ENCODE measurements around the gene HHEX. TPM values are rescaled to one million over a fixed set of nuclear protein-coding genes. Genes with fewer than 3 reads are reported as not detected.
A peak's percentile ranks its signal among the peaks of the same experiment; 100 is the strongest.

The HHEX gene
- total RNA-seq, 4 donors from 2014 or later = 2.8 to 10.6 (median 5.9) TPM

DNA sequence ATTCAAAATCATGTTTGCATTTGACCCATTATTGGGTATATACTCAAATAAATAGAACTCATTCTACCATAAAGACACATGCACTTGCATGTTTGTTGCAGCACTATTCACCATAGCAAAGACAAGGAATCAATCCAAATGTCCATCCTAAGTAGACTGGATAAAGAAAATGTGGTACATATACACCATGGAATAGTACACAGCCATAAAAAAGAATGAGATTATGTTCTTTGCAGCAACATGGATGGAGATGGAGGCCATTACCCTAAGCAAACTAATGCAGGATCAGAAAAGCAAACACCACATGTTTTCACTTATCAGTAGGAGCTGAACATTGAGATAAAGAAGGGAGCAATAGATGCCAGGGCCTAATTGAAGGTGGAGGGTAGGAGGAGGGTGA, 12.0 kb upstream of the HHEX start:
- Histone ChIP-seq H3K4me3 (no peak overlapping the region), H3K27ac (no peak overlapping the region), H3K27me3 (no peaks in the 10 kb centered on the region), H3K36me3 (no peaks in the 10 kb centered on the region), H3K4me1 (no peaks in the 10 kb centered on the region), H3K9me3 (no peaks in the 10 kb centered on the region)
- TF ChIP-seq, protein P1, sequence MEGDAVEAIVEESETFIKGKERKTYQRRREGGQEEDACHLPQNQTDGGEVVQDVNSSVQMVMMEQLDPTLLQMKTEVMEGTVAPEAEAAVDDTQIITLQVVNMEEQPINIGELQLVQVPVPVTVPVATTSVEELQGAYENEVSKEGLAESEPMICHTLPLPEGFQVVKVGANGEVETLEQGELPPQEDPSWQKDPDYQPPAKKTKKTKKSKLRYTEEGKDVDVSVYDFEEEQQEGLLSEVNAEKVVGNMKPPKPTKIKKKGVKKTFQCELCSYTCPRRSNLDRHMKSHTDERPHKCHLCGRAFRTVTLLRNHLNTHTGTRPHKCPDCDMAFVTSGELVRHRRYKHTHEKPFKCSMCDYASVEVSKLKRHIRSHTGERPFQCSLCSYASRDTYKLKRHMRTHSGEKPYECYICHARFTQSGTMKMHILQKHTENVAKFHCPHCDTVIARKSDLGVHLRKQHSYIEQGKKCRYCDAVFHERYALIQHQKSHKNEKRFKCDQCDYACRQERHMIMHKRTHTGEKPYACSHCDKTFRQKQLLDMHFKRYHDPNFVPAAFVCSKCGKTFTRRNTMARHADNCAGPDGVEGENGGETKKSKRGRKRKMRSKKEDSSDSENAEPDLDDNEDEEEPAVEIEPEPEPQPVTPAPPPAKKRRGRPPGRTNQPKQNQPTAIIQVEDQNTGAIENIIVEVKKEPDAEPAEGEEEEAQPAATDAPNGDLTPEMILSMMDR (IDR thresholded peaks at IDR 0.05) = no peak
- TF ChIP-seq EP300 (IDR thresholded peaks at IDR 0.05) (no peak), POLR2AphosphoS5 (IDR thresholded peaks at IDR 0.05) (no peak), POLR2A (IDR thresholded peaks at IDR 0.05) (no peak)
- ATAC-seq = no peak

DNA sequence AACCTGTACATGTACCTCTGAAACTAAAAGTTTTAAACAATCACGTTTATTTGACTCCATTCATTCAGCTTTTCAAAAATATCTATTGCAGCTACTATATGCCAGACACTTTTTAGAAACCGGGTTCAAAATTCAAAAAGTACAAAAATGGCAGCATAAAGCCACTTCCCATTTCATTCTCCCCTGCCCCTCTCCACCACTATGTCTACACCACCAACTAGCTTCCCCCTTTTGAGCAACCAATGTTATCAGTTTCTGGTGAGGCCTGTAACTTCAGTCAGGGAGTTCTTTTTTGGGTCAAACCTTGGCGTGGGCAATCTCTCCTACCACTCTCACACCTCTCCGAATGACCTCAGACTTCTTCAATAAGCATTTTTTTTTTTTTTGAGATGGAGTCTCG, 11.5 kb upstream of the HHEX start:
- Histone ChIP-seq H3K9me3 (no peaks in the 10 kb centered on the region), H3K4me3 (no peak overlapping the region), H3K36me3 (no peaks in the 10 kb centered on the region), H3K27me3 (no peaks in the 10 kb centered on the region), H3K4me1 (no peaks in the 10 kb centered on the region), H3K27ac (no peak overlapping the region)
- ATAC-seq = no peak
- TF ChIP-seq POLR2A (IDR thresholded peaks at IDR 0.05) = no peak
- TF ChIP-seq POLR2AphosphoS5 (IDR thresholded peaks at IDR 0.05) = no peak
- no peak for TF ChIP-seq EP300 (IDR thresholded peaks at IDR 0.05)
- TF ChIP-seq, protein P1 (IDR thresholded peaks at IDR 0.05) = no peak
- WGBS, 2 donors (ENCODE audit: low coverage in 1 of 2) = 78 to 89% methylated on average over 5 of the region's 5 CpGs

DNA sequence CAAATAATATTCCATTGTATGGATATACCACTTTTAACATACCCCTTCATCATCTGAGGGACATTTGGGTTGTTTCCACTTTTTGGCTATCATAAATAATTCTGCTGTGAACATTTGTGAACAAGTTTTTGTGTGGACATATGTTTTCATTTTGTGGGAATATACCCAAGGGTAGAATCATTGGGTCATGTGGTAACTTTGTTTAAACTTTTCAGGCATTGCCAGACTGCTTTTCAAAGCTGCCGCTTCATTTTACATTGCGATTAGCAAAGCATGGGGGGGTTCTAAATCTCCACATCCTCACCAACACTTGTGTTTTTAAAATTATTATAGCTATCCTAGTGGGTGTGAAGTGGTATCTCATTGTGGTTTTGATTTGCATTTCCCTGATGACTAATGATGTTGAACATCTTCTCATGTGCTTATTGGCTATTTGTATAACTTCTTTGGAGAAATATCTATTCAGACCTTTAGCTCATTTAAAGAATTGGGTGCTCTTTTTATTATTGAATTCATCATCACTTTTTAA, 8.4 kb upstream of the HHEX start:
- Histone ChIP-seq H3K4me3 (no peak overlapping the region), H3K36me3 (no peaks in the 10 kb centered on the region), H3K27me3 (no peaks in the 10 kb centered on the region), H3K9me3 (peaks cover 0 to 14% (median 0%) of the 10 kb centered on the region in 3 donors), H3K27ac (no peak overlapping the region), H3K4me1 (no peaks in the 10 kb centered on the region)
- TF ChIP-seq EP300 (IDR thresholded peaks at IDR 0.05) = no peak
- no peak for TF ChIP-seq POLR2AphosphoS5 (IDR thresholded peaks at IDR 0.05)
- no peak for TF ChIP-seq POLR2A (IDR thresholded peaks at IDR 0.05)
- no peak for ATAC-seq
- WGBS, 2 donors (ENCODE audit: low coverage in 1 of 2) = 73 to 94% methylated on average over 2 of the region's 2 CpGs

GRCh38 chr10:92688573-92688926, 1.2 kb upstream of the HHEX start:
- Histone ChIP-seq H3K4me1 (peaks cover 0 to 46% (median 0%) of the 10 kb centered on the region in 3 donors), H3K36me3 (no peaks in the 10 kb centered on the region), H3K27ac (peak overlapping the region in 2 of 4 donors; percentile 85 to 92), H3K4me3 (peak overlapping the region in 1 of 2 donors; percentile 76), H3K27me3 (peaks cover 41% of the 10 kb centered on the region), H3K9me3 (peaks cover 0 to 16% (median 0%) of the 10 kb centered on the region in 3 donors)
- TF ChIP-seq POLR2A (IDR thresholded peaks at IDR 0.05) = no peak
- no peak for TF ChIP-seq EP300 (IDR thresholded peaks at IDR 0.05)
- TF ChIP-seq POLR2AphosphoS5 (IDR thresholded peaks at IDR 0.05) = no peak
- TF ChIP-seq, protein P1 (IDR thresholded peaks at IDR 0.05) = no peak
- 40 to 42% methylated on average over 4 to 5 of the region's 5 CpGs for WGBS, 2 donors (ENCODE audit: low coverage in 1 of 2)
- no peak for ATAC-seq

- Histone ChIP-seq H3K27me3 (peaks cover 41% of the 10 kb centered on the region), H3K27ac (peak overlapping the region; percentile 32 to 92 (median 84)), H3K9me3 (peaks cover 0 to 16% (median 0%) of the 10 kb centered on the region in 3 donors), H3K4me1 (peaks cover 0 to 46% (median 0%) of the 10 kb centered on the region in 3 donors), H3K4me3 (peak overlapping the region; percentile 61 to 76), H3K36me3 (no peaks in the 10 kb centered on the region)
- 2% methylated on average over 10 of the region's 63 CpGs; no CpG with 5 or more reads in 1 of the 2 donors for WGBS, 2 donors (ENCODE audit: low coverage in 1 of 2)
- ATAC-seq = peak; percentile 30
- TF ChIP-seq, protein P1 (IDR thresholded peaks at IDR 0.05) = peak in 1 of 4 experiments; percentile 25
- TF ChIP-seq EP300 (IDR thresholded peaks at IDR 0.05) (no peak), POLR2AphosphoS5 (IDR thresholded peaks at IDR 0.05) (no peak)
These were observed 660 bp upstream of the HHEX start for GRCh38 chr10:92688927-92689662.
